Kidney epithelial cell (primary cell): Measurements from ENCODE around the gene ANKRD31. TPM values are rescaled to one million over a fixed set of nuclear protein-coding genes. Genes with fewer than 3 reads are reported as not detected.

Source experiments
- DNase-seq: peaks from one replicate; pipeline ENCODE4 v3.0.0-alpha.2; 2010; ENCODE audit warnings: low read depth
- H3K27me3 ChIP-seq: 2 replicates; pipeline ENCODE4 v1.6.0; 2011; ENCODE audit warnings: low read length; ENCODE audit not compliant: control insufficient read depth, insufficient read depth
- H3K36me3 ChIP-seq: 2 replicates; pipeline ENCODE4 v1.5.1; 2011; ENCODE audit warnings: low read length; ENCODE audit not compliant: control insufficient read depth, insufficient read depth
- H3K4me3 ChIP-seq: 2 replicates; pipeline ENCODE4 v1.5.1; 2011; ENCODE audit warnings: low read depth, mild to moderate bottlenecking, control low read depth, low read length
- CTCF ChIP-seq: IDR thresholded peaks from 2 replicates; pipeline ENCODE4 v1.5.1; 2011; ENCODE audit warnings: mild to moderate bottlenecking, moderate library complexity, low read length, control low read depth, inconsistent platforms; ENCODE audit not compliant: insufficient read depth, poor library complexity, severe bottlenecking
- total RNA-seq: library from RNA; depleted of rRNA; stranded (reverse); fragments of >200 nt; gene quantifications from 2 replicates; pipeline ENCODE4 v1.2.3, GENCODE V29; 2015

Gene ANKRD31
- total RNA-seq, 1 donor from 2014 or later, result 0.21 TPM

- Histone ChIP-seq H3K4me3 (no peak overlapping the region), H3K36me3 (no peaks in the 10 kb centered on the region), H3K27me3 (no peaks in the 10 kb centered on the region)
- TF ChIP-seq CTCF, result no peak
- DNase-seq, result no peak
These were observed 189.3 kb downstream of the ANKRD31 start for GRCh38 chr5:75047356-75047755.

GRCh38 chr5:75046366-75047142, 190.1 kb downstream of the ANKRD31 start:
- Histone ChIP-seq H3K36me3 (no peaks in the 10 kb centered on the region), H3K4me3 (no peak overlapping the region), H3K27me3 (no peaks in the 10 kb centered on the region)
- no peak for DNase-seq
- no peak for TF ChIP-seq CTCF

- TF ChIP-seq CTCF, result no peak
- Histone ChIP-seq H3K27me3 (no peaks in the 10 kb centered on the region), H3K4me3 (no peak overlapping the region), H3K36me3 (no peaks in the 10 kb centered on the region)
- DNase-seq, result no peak
These were observed 191.6 kb downstream of the ANKRD31 start for GRCh38 chr5:75045071-75045470.

GRCh38 chr5:75044406-75044805, 192.3 kb downstream of the ANKRD31 start:
- no peak for TF ChIP-seq CTCF
- Histone ChIP-seq H3K36me3 (no peaks in the 10 kb centered on the region), H3K27me3 (no peaks in the 10 kb centered on the region), H3K4me3 (no peak overlapping the region)
- no peak for DNase-seq

GRCh38 chr5:75043633-75044264, 192.9 kb downstream of the ANKRD31 start:
- no peak for TF ChIP-seq CTCF
- H3K4me3 ChIP-seq, result no peak overlapping the region
- no peaks in the 10 kb centered on the region for H3K27me3 ChIP-seq
- no peaks in the 10 kb centered on the region for H3K36me3 ChIP-seq
- no peak for DNase-seq
